BE2C (cell line): ENCODE results near the gene ETFDH.
"Not testable (repeated sequence)": the region's sequence is repeated elsewhere in the genome, so short reads cannot be mapped to it uniquely, and the experiment has no call there.

Experiments
- DNase-seq: peaks from one replicate; pipeline ENCODE4 v3.0.0-alpha.2; 2020
- H3K27me3 ChIP-seq: fragments of 250-450 bp; sonication (Bioruptor Pico); 2 replicates; pipeline ENCODE4 v1.5.1; 2020; ENCODE audit warnings: mild to moderate bottlenecking
- H3K36me3 ChIP-seq: fragments of 250-450 bp; sonication (Bioruptor Pico); 2 replicates; pipeline ENCODE4 v1.5.1; 2020; ENCODE audit warnings: mild to moderate bottlenecking
- H3K4me1 ChIP-seq: fragments of 250-450 bp; sonication (Bioruptor Pico); 2 replicates; pipeline ENCODE4 v1.5.1; 2020
- H3K4me3 ChIP-seq: 2 replicates; pipeline ENCODE4 v1.5.1; 2011; ENCODE audit warnings: low read depth, low read length
- H3K9me3 ChIP-seq: fragments of 250-450 bp; sonication (Bioruptor Pico); 2 replicates; pipeline ENCODE4 v1.5.1; 2020
- TF ChIP-seq, protein P1 (sequence below): IDR thresholded peaks from 2 replicates; pipeline ENCODE4 v1.5.1; 2012; ENCODE audit warnings: mild to moderate bottlenecking, low read depth, low read length

The ETFDH gene

DNA sequence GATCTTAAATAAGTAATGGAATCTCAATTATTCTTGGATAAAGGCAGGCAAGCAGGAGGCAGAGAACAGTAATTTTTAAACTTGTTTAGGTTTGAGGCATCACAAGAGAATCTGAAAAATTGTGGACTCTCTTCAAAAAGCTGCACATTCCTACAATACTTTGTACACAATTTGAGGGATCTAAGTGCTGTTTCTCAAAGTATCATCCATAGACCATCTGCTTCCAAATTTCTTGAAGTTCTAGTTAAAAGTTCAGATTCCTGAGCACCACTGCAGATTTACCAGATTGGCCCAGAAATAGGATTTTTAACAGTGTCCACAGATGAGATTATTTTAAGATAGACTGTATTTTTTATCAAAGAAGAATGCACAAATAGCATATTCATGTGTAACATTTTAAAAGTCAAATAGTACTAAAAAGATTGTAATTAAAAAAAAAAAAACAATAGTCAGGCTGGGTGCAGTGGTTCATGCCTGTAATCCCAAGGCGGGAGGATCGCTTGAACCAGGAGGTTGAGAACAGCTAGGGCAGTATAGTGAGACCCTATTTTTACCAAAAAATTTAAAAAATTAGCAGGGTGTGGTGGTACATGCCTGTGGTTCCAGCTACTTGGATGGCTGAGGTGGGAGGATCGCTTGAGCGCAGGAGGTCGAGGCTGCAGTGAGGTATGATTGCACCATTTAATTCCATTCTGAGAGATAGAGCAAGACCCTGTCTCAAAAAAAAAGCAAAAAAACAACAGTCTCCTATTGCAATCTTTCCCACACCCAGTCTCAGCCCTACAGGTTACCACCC, 82.5 kb downstream of the ETFDH start:
- Histone ChIP-seq H3K9me3 (no peaks in the 10 kb centered on the region), H3K4me1 (no peaks in the 10 kb centered on the region), H3K4me3 (no peak overlapping the region), H3K36me3 (no peaks in the 10 kb centered on the region), H3K27me3 (no peaks in the 10 kb centered on the region)
- TF ChIP-seq, protein P1, sequence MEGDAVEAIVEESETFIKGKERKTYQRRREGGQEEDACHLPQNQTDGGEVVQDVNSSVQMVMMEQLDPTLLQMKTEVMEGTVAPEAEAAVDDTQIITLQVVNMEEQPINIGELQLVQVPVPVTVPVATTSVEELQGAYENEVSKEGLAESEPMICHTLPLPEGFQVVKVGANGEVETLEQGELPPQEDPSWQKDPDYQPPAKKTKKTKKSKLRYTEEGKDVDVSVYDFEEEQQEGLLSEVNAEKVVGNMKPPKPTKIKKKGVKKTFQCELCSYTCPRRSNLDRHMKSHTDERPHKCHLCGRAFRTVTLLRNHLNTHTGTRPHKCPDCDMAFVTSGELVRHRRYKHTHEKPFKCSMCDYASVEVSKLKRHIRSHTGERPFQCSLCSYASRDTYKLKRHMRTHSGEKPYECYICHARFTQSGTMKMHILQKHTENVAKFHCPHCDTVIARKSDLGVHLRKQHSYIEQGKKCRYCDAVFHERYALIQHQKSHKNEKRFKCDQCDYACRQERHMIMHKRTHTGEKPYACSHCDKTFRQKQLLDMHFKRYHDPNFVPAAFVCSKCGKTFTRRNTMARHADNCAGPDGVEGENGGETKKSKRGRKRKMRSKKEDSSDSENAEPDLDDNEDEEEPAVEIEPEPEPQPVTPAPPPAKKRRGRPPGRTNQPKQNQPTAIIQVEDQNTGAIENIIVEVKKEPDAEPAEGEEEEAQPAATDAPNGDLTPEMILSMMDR: no peak
- no peak for DNase-seq

DNA sequence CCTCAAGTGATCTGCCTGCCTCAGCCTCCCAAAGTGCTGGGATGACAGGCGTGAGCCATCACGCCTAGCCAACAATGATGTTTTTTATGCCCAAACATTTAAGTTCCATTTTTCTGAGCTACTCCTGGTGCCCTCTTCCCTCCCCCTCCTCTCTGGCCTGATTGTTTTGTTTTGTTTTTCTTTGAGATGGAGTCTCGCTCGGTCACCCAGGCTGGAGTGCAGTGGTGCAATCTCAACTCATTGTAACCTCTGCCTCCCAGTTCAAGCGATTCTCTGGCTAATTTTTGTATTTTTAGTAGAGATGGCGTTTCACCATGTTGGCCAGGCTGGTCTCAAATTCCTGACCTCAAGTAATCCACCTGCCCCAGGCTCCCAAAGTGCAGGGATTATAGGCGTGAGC, 83.7 kb downstream of the ETFDH start:
- H3K4me3 ChIP-seq, DNase-seq, H3K36me3 ChIP-seq, H3K4me1 ChIP-seq, H3K27me3 ChIP-seq, H3K9me3 ChIP-seq: not testable (repeated sequence)

DNA sequence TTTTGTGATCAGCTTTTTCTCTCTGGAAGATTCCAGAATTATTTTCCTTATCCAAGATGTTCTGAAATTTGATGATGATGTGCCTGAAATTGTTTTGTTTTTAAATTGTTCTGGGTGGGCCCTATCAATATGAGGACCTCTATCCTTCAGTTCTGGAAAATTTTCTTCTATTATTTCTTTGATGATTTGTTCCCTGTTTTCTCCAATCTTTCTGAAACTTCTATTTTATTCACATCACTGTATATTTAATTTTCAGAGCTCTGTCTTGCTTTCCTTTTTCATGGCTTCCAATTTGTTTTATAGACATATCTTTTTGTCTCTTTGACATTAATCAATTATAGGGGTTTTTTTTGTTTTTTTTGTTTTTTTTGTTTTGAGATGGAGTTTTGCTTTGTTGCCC, 84.5 kb downstream of the ETFDH start:
- no peaks in the 10 kb centered on the region for H3K27me3 ChIP-seq
- no peaks in the 10 kb centered on the region for H3K9me3 ChIP-seq
- no peak for DNase-seq
- TF ChIP-seq, protein P1: no peak
- no peak overlapping the region for H3K4me3 ChIP-seq
- no peaks in the 10 kb centered on the region for H3K36me3 ChIP-seq
- no peaks in the 10 kb centered on the region for H3K4me1 ChIP-seq

DNA sequence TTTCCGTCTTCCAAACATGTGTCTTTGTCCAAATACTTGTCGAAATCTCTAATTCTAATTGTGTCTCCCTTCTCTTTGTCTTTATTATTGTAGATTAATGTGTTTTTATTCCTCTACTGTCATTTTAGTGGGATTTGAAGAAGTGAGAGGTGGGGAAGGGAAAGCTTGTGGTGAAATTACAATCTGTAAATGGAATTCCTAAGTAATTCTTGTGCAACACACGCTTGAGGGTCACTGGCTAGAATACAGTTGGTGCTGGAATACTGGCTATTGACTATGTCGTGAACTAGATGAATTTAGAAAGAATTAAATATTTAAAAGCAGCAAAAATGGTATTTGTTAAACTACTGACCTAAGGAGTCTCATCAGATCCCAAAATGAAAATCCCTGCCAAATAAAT, 86.0 kb downstream of the ETFDH start:
- DNase-seq: no peak
- H3K4me3 ChIP-seq: no peak overlapping the region
- H3K36me3 ChIP-seq: no peaks in the 10 kb centered on the region
- no peaks in the 10 kb centered on the region for H3K27me3 ChIP-seq
- H3K9me3 ChIP-seq: no peaks in the 10 kb centered on the region
- TF ChIP-seq, protein P1: no peak
- H3K4me1 ChIP-seq: no peaks in the 10 kb centered on the region

- H3K4me3 ChIP-seq: no peak overlapping the region
- TF ChIP-seq, protein P1: no peak
- H3K4me1 ChIP-seq: no peaks in the 10 kb centered on the region
- DNase-seq: no peak
- no peaks in the 10 kb centered on the region for H3K9me3 ChIP-seq
- no peaks in the 10 kb centered on the region for H3K27me3 ChIP-seq
- H3K36me3 ChIP-seq: no peaks in the 10 kb centered on the region
These were observed 86.6 kb downstream of the ETFDH start for GRCh38 chr4:158758703-158759102.
